Esophagus squamous epithelium (tissue), 4 donors: ENCODE measurements around the gene AFAP1L2.

Source experiments
- POLR2A ChIP-seq, 4 donors: fragments of 450-650 bp; IDR thresholded peaks; one replicate each; pipeline ENCODE4 v1.6.1; 2017; ENCODE audit warnings: antibody characterized with exemption in 4 of 4, mild to moderate bottlenecking in 4 of 4, moderate library complexity in 3 of 4
- TF ChIP-seq, protein P1 (sequence below), 6 experiments: fragments of 450-650 bp in 4 of 6; fragments of 200-600 bp in 2 of 6; sonication (generic) in 2 of 6; IDR thresholded peaks; one replicate each; pipeline ENCODE4 v1.5.1; 2016 to 2019; ENCODE audit warnings: antibody characterized with exemption in 6 of 6, mild to moderate bottlenecking in 4 of 6, moderate library complexity in 4 of 6

GRCh38 chr10:114441107-114441506 lies 36.8 kb upstream of the AFAP1L2 start:
- TF ChIP-seq, protein P1, sequence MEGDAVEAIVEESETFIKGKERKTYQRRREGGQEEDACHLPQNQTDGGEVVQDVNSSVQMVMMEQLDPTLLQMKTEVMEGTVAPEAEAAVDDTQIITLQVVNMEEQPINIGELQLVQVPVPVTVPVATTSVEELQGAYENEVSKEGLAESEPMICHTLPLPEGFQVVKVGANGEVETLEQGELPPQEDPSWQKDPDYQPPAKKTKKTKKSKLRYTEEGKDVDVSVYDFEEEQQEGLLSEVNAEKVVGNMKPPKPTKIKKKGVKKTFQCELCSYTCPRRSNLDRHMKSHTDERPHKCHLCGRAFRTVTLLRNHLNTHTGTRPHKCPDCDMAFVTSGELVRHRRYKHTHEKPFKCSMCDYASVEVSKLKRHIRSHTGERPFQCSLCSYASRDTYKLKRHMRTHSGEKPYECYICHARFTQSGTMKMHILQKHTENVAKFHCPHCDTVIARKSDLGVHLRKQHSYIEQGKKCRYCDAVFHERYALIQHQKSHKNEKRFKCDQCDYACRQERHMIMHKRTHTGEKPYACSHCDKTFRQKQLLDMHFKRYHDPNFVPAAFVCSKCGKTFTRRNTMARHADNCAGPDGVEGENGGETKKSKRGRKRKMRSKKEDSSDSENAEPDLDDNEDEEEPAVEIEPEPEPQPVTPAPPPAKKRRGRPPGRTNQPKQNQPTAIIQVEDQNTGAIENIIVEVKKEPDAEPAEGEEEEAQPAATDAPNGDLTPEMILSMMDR (IDR thresholded peaks at IDR 0.05): no peak
- TF ChIP-seq POLR2A (IDR thresholded peaks at IDR 0.05): no peak
